CD4-positive, alpha-beta T cell treated with Interleukin-10 for 1 hour (primary cell): ENCODE results near the gene KCNK4.
"Not testable (repeated sequence)": the region's sequence is repeated elsewhere in the genome, so short reads cannot be mapped to it uniquely, and the experiment has no call there.

Experiments
- DNase-seq: peaks from one replicate; pipeline ENCODE4 v3.0.0-alpha.2; 2020

KCNK4 gene

DNA sequence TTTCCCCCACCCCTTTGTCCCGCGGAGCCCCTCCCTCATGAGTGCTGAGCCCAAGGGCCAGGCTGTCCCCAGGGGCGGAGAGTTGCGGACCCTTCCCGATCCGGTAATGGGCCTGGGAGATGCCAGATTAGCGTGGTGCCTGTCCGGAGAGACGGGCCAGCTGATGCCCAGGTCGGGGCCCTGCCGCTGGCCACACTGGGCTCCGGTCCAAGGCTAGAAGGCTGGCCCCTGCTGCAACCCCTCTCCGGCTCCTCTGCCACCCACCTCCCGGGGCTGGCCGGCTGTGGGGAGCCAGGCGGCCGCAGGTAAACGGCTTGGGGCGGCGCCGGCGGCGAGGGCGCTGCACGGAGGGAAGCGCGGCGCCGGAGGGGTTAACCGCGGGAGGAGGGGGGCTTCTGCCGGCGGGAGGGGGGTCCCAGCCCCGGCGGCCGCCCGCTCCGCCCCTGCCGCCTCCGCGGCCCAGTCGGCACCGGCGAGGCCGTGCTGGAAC, at the start of gene KCNK4:
Gene KCNK4, plus strand, starts transcription at position 41 of the 490 bp plus-strand sequence. CDS start 1,717 bp downstream, outside the sequence.
- DNase-seq: no peak

DNA sequence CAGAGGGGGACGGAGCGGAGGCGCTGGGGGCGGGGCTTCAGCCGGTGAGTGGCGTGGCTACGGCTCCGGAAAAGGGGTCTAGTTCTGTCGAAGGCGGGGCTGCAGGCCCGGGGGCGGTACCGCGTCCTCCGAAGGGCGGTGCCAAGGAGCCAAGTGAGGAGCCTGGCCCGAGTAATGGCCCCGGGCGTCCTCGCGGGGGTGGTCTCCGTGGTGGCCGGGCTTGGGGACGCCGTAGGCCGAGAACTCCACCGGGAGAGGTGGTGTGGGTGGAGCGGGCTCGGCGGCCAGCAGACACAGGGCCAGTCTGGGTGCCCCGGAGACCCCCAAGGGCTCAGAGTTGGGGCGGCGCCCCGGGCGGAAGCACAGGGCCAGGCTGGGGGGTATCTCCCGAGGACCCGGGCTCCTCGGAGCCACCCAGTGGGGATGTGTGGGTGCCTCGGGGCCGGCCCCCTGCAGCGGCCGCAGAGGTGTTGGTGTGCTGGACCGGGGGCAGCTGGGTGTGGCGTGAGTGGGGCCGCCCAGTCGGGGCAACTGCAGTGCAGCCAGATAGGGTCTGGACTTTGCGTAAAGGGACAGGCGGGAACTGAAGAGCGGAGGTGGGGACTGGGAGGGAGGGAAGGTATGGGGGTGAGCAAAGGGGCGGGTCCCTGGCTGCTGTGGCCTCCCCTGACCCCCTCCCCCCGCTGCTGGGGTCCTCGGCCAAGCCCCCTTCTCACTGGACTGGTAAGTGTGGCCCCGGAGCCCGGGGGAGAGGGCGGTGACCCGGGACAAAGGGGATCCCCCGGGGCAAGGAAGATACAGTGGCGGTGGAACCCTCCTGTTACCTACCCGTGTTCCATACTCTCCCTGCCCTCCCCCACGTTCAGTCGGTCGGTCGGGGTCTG, 49.4 kb upstream of the KCNK4 start:
- DNase-seq: no peak

DNA sequence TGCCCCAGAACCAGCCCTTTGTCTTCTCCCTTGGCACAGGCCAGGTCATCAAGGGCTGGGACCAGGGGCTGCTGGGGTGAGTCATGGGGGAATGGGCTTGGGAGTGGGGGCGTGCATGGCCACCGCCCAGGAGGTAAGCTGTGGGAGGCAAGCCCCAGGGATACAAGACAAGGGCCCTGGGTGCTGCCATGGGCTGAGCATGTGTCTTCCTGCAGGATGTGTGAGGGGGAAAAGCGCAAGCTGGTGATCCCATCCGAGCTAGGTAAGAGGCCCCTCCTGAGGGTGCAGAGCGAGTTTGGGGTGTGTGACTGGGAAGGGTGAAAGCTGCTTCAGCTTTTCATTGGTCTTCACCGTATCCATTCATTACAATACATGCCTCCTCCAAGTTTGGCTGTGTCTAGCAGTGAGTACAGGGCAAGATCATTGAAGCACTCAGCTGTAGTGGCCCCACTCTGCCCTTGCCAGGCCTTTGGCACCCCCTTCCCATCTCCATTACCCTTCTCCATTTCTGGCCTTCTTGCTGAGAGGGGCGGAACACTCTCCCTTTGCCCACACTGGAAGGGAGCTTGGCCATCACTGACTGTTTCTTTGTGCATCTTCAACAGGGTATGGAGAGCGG, 47.8 kb upstream of the KCNK4 start:
- no peak for DNase-seq

DNA sequence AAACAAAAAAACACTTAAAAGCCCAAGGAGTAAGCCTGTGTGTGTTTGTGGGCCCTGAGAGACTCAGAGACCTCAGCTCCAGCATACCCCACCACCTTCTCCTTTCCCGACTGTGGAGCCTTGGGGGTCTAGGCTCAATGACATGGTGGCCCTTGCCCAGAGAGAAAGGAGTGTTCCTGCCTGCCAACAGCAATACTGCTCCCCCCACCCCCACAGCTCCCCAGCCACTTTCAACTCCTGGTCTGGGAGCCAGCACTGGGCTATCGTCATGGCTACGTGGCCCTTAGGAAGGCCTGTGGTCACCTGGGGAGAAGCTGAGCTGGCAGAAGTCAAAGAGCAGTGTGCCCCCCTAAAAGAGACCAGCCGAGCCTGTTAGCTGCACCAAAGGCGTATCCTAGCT, 47.0 kb upstream of the KCNK4 start:
- DNase-seq: no peak

DNA sequence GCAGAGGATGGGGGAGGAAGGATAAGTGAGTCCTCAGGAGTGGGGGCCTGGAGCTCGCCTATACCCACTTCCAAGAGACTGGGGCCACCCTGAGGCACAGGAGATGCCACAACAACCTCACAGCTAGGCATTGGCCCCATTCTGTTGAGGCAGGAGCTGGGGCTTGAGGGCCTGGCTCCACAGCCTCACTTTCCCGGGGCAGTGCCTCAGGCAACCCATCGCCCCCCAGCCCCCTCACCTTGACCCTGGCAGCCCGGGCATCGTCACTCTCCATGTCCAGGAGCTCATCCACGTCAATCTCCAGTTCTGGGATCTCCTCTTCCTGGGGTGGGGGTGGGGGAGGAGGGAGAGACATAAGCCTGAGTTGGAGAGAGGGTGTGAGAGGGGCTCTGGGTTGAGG, 46.1 kb upstream of the KCNK4 start:
- no peak for DNase-seq

DNA sequence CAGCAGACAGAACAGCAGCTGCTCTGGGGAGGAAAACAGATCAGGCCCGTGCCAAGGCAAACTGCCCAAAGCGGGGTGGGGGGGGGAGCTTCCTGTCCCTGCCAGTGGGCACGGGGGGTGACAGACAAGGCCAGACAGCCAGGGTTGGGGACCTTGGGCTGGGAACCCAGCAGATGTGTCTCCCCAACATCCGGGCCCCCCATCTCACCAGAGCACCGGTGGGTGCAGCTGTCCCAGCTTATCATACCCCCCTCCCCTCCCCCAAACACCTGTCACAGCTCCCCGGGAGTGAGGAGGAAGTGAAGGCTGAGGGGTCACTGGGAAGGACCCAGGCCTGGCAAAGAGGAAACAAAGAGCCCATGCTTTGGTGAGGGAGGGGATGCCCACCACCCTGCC, 45.7 kb upstream of the KCNK4 start:
- peak; percentile 59 for DNase-seq

DNA sequence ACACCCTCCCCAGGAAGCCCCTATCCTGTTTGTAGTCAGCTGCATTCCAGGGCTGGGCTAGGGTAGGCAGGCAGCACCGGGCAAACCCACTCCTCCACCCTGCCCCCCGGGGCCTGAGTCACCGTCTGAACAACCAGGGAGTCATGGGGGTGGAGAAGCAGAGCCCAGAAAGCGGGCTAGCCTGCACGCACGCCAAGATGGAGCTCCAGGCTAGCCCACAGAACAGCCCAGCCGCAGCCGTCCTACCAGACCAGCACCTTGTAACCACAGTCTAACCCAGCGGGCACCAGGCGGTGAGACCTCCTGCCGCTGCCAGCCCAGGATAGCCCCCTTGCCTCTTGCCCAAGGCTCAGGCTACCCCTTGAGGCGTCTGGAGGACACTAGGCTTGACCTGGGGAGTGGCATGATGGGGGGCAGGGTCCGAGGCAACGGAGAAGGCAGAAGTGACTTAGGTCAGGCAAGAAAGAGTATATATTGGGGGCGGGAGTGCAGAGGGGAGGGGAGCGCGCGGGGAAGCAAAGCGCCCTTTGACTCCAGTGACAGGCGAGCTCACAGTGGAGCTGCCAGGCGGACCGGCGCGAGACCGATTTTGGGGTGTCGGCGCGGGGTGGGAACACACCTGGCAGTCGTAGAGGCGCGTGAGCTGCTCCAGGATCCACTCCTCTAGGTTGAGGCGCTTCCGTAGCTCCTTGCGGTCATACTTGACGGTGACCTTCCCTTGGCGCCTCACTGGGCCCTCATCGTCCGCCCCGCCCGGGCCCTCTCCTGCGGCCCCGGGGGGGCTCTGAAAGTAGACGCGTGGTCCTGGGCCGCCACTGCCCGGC, 45.1 kb upstream of the KCNK4 start:
- DNase-seq: peak; percentile 63

DNA sequence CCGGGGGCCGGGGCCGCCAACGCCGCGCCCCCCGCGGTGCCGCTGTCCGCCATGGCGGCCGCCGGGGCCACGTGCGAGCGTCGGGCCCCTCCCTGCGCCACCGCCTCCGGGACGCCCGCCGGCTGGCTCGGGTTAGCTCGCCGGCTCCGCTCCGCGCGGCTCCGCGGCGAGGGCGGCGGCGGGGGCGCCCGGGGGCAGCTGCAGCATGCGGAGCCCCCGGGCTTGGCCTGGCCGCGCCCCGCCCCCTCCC, 44.6 kb upstream of the KCNK4 start:
- DNase-seq: not testable (repeated sequence)

DNA sequence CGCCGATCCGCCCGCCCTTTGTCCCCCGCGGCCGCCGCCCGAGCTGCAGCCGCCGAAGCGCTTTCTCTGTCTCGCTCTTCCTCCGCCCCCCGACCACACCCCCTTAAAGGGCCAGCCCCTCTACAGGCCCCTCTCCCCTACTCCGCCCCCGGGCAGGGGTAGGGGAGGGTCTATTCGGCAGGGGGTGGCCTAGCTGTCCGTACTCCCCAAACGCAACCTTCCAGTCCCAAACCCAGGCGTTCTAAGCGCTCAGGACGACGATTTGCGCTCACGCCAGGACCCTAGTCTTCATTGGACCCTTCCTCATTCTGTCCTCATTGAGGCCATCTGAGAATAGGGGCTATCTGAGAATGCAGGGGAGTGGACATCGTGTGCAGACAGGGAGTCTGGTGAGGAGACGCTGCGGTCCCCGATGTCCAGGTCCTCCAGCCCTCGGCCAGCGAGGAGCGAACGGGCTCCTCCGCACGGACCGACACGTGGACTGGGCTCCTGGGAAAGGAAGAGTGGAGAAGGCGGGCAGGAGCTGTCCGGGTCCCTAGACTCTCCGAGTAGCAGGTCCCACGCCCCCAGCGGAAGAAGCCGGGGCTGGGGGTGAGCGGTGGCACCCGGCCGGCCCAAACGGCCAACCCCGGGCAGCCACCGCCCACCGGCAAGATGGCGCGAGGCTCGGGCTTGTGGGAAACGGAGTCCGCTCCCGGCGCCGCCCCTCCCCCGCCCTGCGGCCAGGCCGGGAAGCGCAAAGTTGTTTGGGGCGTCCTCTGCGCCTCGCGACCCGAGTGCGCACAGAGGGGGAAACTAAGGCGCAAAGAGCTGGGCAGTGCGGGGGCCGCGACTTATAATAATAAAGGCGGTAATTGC, 44.0 kb upstream of the KCNK4 start, which contains the start of gene PPP1R14B:
Gene PPP1R14B, minus strand, starts transcription at position 73 of the 858 bp plus-strand sequence. CDS start 270 bp downstream, outside the sequence.
- DNase-seq: peak; percentile 82

DNA sequence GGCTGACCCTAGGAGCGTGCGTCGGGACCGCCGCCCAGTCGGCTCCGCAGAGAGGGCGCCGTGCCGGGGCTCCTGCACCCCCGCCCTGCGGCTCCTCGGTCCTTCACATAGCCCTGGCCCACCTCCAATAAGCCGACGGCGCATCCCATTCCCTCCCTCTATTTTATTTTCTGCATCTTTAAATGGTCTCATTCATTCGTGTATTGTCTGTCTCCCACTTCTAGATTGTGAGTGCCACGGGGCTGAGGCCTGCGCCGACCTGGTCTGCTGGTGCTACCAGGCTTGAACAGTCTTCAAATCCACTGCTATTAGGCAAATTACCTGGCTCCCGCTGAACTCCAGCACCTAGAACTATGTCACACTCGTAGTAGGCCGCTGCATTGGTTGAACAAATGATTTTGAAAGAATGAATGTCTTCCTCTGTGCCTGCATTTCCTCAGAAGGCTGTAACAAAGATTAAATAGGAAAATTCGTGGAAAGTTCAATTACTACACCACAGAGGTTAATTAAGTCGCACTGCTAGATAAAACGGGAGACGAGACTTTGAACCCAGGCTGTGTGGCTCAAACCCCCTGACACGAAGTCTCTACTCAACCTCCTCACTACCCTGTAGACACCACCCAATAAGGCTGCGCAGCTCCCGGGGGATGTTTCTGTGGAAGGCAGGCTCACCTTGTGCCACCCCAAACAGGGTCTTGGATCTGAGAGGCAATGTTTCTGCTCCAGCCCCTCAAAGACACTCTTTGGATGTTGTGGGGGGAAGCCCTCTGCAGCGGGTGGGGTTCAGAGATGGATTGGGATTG, 43.2 kb upstream of the KCNK4 start:
- DNase-seq: no peak

DNA sequence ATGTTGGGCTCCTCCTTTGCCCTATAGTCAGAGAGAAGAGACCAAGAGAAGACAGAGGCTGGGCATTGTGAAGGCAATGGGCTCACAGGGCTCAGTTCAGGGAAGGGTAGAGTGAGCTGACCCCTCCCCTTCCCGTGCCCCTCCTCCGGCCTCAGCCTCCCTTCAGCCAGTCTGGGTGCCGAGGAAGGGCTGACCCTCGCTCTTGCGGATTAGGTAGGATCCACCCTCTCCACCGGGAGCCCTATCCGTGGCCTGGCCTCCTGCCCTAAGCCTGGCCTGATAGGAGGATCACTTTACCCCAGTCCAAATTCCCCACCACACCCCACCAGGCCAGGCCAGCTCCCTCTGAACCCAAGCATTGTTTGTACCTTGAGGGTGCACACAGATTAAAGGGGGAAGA, 42.5 kb upstream of the KCNK4 start:
- DNase-seq: no peak

DNA sequence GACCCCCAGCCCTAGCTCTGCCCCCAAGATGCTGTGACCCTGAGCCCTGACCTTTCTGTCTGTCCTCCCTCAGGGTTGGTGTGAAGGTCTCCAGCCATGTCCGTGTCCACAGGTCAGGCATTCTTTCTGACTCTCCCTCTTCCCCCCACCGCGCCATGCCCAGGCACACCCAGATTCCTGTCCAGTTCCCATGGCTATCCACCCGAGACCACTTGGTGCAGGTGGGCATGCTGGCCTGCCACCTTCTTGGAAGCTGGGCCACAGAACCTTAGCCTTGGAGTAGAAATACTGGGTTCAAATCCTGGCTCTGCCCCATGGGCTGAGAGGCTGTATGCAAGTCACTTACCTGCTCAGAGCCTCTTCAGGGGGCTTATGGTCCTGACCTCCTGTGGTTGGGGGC, 42.1 kb upstream of the KCNK4 start:
- DNase-seq: no peak

DNA sequence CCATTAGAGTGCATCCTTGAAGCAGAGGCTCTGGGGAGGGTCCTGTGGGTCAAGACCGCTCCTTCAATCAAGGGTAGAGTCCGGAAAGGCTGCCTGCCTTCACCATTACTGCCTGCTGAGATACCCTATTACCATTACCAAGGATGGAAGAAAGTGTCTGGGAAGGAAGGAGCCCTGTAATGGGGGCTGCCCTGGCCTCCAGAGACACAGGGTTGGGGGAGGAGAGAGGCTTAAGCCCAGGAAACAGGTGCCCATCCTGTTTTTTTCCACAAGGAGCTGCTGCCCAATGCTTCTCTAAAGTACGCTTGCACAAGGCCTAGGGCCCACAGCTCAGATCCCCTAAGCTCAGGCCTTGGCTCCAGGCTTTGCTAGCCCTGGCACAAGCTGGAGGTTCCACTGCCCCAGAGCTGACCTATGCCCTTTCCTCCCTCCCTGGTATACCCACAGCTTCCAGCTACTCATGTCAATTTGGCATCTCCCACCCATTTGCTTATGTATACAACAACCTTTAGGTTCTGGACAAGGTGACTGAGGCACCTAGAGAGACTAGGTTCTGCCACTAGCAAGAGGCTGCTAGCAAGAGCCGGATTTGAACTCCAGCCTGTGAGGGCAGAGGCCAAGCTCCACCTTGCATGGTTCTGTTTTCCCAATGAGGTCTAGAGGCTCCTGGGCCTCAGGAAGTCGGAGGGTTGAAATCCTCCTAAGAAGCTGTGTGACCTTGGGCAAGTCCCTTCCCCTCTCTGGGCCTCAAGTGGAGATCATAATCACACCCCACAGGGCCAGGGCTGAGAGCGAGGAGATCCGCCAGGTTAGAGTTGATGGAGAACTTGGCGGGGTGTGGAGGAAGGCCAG, 41.3 kb upstream of the KCNK4 start:
- no peak for DNase-seq

DNA sequence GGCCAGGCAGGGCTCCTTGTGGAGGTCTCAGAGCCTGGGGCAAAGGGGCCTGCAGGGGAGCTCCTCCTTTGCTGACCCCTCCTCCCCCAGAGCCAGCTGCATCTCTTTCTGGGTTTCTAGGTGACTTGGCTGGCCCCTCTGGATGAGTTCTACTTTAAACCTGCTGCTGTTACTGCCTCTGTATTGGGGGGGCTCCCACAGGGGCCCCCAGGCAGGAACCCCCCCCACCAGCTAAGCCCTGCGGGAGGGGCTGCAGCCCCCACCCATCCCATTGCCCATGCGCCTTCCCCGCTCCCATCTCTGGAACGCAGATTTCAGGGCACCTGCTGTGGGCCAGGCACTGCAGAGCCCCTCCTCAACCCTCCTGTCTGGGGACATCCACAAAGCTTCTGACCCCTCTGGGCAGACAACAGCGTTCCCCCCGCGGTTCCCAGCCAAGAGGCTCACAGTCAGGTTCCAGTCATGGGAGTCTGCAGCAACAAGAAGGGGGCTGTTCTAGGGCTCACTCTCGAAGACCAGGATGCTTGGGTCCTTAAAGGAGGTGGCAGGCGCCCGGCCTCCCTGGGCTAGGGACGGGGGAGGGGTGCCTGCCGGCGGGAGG, 40.6 kb upstream of the KCNK4 start:
- no peak for DNase-seq

DNA sequence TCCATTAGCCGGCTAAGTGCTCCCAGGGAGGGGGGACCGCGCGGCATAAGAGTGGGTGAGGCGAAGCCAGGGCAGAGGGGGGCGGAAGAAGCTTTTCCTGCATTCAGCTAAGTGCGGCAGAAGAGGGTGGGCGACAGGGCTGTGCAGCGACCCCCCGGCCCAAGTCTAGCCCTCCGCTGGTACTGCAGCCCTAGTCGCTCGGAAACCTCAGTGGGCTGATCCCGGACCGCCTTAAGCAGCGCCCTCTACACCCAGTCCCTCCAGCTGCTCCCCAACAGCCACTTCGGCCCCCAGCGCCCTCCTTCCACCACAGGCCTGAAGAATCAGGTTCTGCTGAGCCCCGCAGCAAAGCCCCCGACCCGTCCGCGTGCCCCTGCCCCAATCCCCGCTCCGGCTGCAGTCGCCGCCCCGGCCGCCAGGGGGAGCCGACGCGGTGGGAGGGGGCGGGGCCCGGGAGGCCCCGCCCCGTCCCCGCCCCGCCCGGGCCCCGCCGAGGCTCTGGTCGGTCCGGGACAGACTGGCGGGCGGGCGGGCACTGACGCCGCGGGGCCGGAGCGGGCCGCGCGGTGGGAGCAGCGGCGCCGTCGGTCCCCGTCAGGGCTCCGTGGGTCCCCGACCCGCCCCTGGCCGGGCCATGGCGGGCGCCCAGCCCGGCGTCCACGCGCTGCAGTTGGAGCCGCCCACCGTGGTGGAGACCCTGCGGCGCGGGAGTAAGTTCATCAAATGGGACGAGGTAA, 39.9 kb upstream of the KCNK4 start, which contains the start of gene PLCB3:
Gene PLCB3, plus strand, starts transcription at position 515 of the 737 bp plus-strand sequence. Its CDS starts 120 bp downstream, at position 635.
- peak; percentile 72 for DNase-seq

DNA sequence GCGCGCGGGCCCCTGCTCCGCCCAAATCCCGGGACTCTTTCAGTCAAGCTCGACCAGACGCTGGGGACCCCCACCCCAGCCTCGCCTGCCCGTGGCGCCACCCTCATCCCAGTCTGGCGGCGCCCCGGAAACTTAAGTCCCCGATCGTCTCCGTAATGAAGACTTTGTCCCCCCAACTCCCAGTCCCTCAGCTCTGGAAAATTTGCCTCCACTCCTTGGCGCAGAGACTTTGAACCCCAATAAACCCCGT, 39.4 kb upstream of the KCNK4 start:
- DNase-seq: no peak

DNA sequence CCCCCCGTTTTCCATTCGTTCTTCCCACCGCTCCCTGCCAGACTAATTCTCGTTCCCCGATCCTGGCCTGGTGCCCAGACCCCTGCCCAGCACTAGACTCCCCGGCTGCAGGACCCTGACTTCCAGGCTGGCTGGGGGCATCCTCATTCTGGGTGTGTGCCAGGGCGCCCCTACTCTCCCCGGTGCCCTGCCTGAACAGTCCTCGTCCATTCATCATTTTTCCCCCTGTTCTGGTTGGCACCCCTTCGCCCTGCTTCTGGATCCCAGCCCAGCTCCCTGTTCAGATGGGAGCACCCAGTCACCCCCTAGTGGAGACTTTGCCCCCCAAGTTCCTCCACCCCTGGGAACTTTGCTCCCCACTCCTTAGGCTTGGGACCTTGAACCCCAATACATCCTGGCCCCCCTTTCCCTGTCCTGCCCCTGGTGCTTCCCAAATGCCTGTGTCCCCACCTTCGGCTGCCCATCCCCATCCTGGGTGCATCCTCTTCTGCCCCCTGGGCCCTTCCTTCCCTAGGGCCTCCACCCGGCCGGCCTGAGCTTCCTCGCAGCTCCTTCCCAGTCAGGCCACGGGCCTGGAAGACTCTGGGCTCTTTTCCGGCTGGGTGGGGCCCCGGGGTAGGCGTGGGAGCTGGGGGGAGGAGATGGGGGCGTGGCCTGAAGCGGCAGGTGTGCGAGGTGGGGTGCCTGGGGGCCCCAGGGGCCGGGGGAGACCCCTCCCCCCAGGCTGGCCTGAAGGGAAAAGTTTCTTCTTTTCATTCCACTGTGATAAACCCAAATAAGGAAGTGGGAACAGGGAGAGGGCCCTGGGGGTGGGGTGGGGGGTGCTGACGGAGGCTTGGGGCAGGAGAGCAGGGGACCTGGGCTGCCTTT, 38.9 kb upstream of the KCNK4 start:
- no peak for DNase-seq

DNA sequence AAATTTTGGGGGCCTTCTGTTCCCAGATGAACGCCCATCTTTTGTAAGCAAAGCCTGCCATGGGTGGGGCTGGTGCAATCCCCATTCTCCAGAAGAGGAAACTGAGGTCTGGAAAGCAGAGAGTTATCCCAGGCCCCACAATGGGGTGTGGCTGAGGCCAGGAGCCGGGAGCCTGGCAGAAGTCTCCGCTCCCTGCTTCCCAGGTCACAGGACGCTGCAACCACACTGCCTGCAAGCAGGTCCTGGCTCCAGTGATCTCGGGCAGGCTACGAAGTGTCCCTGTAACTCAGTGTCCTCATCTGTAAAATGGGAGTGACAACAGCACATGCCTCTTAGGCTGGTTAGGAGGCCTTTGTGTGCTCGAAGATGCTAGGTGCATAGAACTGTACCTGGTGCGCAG, 38.1 kb upstream of the KCNK4 start:
- no peak for DNase-seq

DNA sequence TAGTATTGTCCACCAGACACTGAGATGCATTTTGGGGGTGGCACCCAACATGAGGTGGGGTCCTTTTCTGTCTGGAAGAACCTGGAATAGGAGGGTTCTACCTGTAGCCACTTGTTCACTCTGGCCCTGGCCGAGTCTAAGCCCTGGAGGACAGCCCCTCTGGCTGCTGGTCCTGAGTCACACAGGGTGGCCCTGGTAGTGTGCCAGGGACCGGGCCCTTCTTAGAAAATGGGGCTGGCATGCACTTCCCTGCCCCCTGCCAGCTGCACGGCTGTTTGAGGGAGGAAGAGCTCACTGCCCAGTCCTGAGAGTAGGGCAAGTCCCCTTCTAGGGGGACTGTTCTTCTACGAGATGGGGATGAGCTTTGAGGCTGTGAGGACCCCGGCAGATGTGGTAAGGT, 37.6 kb upstream of the KCNK4 start:
- DNase-seq: no peak
